ENCODE data around the gene COMMD1.
"Not testable (repeated sequence)": the region's sequence is repeated elsewhere in the genome, so short reads cannot be mapped to it uniquely, and the experiment has no call there.

Gene COMMD1

GRCh38 chr2:62036229-62036628 lies 130.8 kb downstream of the COMMD1 start:
- TF ChIP-seq CTCF (IDR thresholded peaks at IDR 0.05; ENCODE audit: low read depth, low read length): no peak
- DNase-seq (ENCODE audit: extremely low read depth, low read depth): no peak

DNA sequence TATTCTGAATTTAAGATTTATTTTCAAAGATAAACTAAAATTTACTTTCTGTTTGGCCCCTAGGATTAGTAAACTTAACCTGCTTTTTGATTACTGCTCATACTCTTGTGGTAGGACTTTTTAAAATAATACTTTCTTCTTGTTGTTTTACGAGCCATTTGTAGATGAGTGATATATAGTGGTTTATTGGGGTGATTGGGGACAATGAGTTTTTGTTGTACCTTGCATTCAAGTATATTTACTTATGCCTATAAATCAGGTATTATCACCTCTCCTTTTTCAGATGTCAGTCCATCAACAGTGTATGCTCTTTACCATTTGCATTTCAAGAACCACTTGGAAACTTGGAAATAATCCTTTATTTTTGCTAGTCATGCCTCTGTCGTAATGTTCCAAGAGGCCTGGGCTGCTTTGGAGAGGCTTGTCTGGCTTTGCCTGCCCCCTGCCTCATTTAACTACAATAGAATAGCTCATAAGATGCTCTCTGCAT lies 131.3 kb downstream of the COMMD1 start:
- no peak for TF ChIP-seq CTCF (IDR thresholded peaks at IDR 0.05; ENCODE audit: low read depth, low read length)
- DNase-seq (ENCODE audit: extremely low read depth, low read depth): no peak

DNA sequence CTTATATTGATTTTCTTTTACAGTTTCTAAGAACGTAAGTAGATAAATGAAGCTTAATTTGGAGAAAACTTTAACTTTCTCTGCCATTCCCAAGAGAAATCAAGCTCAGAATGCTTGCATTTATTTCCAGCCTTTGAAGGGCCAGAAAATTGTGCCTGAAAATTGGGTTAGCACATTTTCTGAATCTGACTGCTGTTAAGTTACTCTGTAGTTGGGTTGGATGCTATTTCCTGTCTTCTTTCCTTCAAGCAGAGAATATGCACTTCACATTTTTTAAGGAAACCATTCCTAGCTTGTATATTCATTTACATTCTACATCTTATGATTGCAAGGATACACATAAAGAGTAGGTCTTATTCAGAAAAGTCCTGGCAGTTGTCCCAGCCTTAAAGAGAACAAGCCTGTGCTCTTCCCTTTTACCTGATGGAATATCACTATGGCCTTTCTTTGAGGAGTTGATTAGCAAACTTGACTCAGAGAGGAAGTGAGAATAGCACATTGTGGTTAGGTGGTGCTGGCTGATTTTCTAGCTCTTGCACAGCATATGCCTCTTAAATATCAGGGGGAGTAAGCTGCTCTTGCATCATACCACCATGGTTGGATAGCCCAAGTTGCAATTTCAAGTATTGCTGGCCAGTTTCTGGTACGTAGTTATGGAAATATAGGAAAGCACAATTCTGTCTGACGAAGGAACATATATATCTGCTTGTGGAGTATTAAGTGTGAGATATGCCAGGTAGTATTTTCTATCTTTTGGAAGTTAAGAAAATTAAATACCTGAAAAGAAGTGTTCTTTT lies 133.7 kb downstream of the COMMD1 start:
- DNase-seq (ENCODE audit: extremely low read depth, low read depth): no peak
- no peak for TF ChIP-seq CTCF (IDR thresholded peaks at IDR 0.05; ENCODE audit: low read depth, low read length)

DNA sequence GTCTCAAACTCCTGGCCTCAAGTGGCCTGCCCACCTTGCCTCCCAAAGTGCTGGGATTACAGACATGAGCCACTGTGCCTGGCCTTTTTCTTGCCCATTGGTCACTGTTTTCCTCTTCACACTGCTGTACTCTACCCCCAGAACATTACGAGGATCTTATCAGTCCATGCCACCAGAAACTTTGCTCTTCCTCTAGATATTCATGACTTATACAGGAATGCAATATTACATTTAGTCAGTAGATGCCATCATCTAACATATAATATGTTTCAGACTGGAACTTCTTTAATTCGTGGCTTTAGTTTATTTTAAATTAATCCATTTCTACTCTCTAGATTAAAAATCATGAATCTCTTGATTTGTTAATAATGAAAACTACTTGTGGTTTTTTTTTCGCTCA lies 135.5 kb downstream of the COMMD1 start:
- TF ChIP-seq CTCF (IDR thresholded peaks at IDR 0.05; ENCODE audit: low read depth, low read length): no peak
- DNase-seq (ENCODE audit: extremely low read depth, low read depth): no peak

DNA sequence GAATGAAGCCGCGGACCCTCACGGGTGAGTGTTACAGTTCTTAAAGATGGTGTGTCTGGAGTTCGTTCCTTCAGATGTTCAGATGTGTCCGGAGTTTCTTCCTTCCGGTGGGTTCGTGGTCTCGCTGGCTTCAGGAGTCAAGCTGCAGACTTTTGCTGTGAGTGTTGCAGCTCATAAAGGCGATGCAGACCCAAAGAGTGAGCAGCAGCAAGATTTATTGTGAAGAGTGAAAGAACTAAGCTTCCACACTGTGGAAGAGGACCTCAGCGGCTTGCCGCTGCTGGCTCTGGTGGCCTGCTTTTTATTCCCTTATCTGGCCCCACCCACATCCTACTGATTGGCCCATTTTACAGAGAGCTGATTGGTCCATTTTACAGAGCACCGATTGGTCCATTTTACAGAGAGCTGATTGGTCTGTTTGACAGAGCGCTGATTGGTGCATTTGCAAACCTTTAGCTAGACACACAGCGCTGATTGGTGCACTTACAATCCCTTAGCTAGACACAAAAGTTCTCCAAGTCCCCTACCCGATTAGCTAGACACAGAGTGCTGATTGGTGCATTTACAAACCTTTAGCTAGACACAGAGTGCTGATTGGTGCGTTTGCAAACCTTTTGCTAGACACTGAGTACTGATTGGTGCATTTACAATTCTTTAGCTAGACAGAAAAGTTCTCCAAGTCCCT lies 136.4 kb downstream of the COMMD1 start:
- DNase-seq (ENCODE audit: extremely low read depth, low read depth): not testable (repeated sequence)

GRCh38 chr2:62042400-62042799 lies 136.9 kb downstream of the COMMD1 start:
- TF ChIP-seq CTCF (IDR thresholded peaks at IDR 0.05; ENCODE audit: low read depth, low read length): no peak

GRCh38 chr2:62042944-62043343 lies 137.5 kb downstream of the COMMD1 start:
- TF ChIP-seq CTCF (IDR thresholded peaks at IDR 0.05; ENCODE audit: low read depth, low read length): no peak
- no peak for DNase-seq (ENCODE audit: extremely low read depth, low read depth)

More at GRCh38 chr2:62042400-62042799, 136.9 kb downstream of the COMMD1 start:
- no peak for DNase-seq (ENCODE audit: extremely low read depth, low read depth)

Data from AG09319 (cell line).